HG03575 (cell line): Measurements from ENCODE around the gene LDHA.

Experiments
- ATAC-seq: cut with Tn5 transposase; IDR thresholded peaks from one replicate; pipeline ENCODE4 v1.9.1; 2021; ENCODE audit not compliant: unreplicated experiment, insufficient number of reproducible peaks, low FRiP score; ENCODE audit errors: extremely low read depth

LDHA gene

GRCh38 chr11:18457450-18457849 is 63.1 kb downstream of the LDHA start:
- no peak for ATAC-seq
